MM.1S (cell line): ENCODE measurements around the gene SLC44A1.

Source experiments
- EZH2 ChIP-seq: fragments of 300-600 bp; sonication (generic); optimal IDR thresholded peaks from 2 replicates; pipeline ENCODE3; 2017; ENCODE audit warnings: low read depth, mild to moderate bottlenecking, antibody characterized with exemption, low read length, mixed read lengths
- EZH2phosphoT487 ChIP-seq: fragments of 300-600 bp; sonication (generic); IDR thresholded peaks from 2 replicates; pipeline ENCODE4 v1.6.1; 2018; ENCODE audit warnings: antibody characterized with exemption, low read length
- TF ChIP-seq, protein P1 (sequence below): fragments of 300-600 bp; sonication (generic); IDR thresholded peaks from 2 replicates; pipeline ENCODE4 v1.5.1; 2016; ENCODE audit warnings: antibody characterized with exemption, low read length, mixed read lengths

DNA sequence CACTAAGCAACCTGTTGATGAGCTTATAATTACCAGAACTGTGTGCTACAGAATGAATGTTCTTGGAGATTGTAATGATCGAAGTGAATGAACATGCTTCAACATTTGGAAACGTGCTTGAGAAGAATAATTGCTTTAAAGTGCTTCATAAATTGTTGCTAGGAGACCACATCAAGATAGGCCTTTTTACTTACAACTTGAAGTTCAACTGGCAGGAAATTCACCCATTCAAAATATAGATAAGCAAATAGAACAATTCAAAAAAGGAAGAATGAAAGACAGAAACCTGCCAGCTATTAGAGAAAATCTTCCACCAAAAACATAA, 38.0 kb upstream of the SLC44A1 start:
- TF ChIP-seq, protein P1, sequence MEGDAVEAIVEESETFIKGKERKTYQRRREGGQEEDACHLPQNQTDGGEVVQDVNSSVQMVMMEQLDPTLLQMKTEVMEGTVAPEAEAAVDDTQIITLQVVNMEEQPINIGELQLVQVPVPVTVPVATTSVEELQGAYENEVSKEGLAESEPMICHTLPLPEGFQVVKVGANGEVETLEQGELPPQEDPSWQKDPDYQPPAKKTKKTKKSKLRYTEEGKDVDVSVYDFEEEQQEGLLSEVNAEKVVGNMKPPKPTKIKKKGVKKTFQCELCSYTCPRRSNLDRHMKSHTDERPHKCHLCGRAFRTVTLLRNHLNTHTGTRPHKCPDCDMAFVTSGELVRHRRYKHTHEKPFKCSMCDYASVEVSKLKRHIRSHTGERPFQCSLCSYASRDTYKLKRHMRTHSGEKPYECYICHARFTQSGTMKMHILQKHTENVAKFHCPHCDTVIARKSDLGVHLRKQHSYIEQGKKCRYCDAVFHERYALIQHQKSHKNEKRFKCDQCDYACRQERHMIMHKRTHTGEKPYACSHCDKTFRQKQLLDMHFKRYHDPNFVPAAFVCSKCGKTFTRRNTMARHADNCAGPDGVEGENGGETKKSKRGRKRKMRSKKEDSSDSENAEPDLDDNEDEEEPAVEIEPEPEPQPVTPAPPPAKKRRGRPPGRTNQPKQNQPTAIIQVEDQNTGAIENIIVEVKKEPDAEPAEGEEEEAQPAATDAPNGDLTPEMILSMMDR, result no peak
- TF ChIP-seq EZH2 (no peak), EZH2phosphoT487 (no peak)
